HG03045 (cell line): ENCODE data around the gene TPCN1.

Source experiments
- ATAC-seq: cut with Tn5 transposase; IDR thresholded peaks from one replicate; pipeline ENCODE4 v1.9.1; 2021; ENCODE audit warnings: mild to moderate bottlenecking, moderate library complexity; ENCODE audit not compliant: unreplicated experiment

Gene TPCN1

GRCh38 chr12:113332688-113333417 is 111.6 kb downstream of the TPCN1 start:
- ATAC-seq = no peak

- ATAC-seq = no peak
Observed at GRCh38 chr12:113333418-113333750, 112.1 kb downstream of the TPCN1 start.

- peak; percentile 26 for ATAC-seq
Observed at GRCh38 chr12:113333877-113334785, 112.9 kb downstream of the TPCN1 start.

- ATAC-seq = peak; percentile 93
Observed at GRCh38 chr12:113334786-113335539, 113.7 kb downstream of the TPCN1 start, which contains the start of gene SLC8B1. Gene SLC8B1, minus strand, starts transcription at chr12:113335109. Its CDS starts 2,231 bp downstream, at chr12:113332878.

- ATAC-seq = no peak
Observed at GRCh38 chr12:113339540-113339939, 118.3 kb downstream of the TPCN1 start.

GRCh38 chr12:113340061-113340460 is 118.8 kb downstream of the TPCN1 start:
- ATAC-seq = no peak

- no peak for ATAC-seq
Observed at GRCh38 chr12:113341535-113341934, 120.3 kb downstream of the TPCN1 start.

- no peak for ATAC-seq
Observed at GRCh38 chr12:113345318-113345717, 124.1 kb downstream of the TPCN1 start.

- ATAC-seq = no peak
Observed at GRCh38 chr12:113346353-113346752, 125.1 kb downstream of the TPCN1 start.

- ATAC-seq = no peak
Observed at GRCh38 chr12:113347107-113347506, 125.8 kb downstream of the TPCN1 start.

- no peak for ATAC-seq
Observed at GRCh38 chr12:113347892-113348291, 126.6 kb downstream of the TPCN1 start.
